ENCODE data around the gene SEC11A.
A peak's percentile ranks its signal among the peaks of the same experiment; 100 is the strongest.
"Not testable (repeated sequence)": the region's sequence is repeated elsewhere in the genome, so short reads cannot be mapped to it uniquely, and the experiment has no call there.

SEC11A gene

GRCh38 chr15:84716036-84716732 is at the start of gene SEC11A:
Gene SEC11A, minus strand, starts transcription at chr15:84716139. Its CDS starts 64 bp downstream, at chr15:84716075.
- DNase-seq (ENCODE audit: low read depth in 2 of 2): peak; percentile 76 to 90

GRCh38 chr15:84765675-84766074 is 49.7 kb upstream of the SEC11A start:
- no peak for DNase-seq (ENCODE audit: low read depth in 2 of 2)

- DNase-seq (ENCODE audit: low read depth in 2 of 2): no peak
These were observed 49.0 kb upstream of the SEC11A start for GRCh38 chr15:84764989-84765388.

GRCh38 chr15:84764585-84764984 is 48.6 kb upstream of the SEC11A start:
- no peak for DNase-seq (ENCODE audit: low read depth in 2 of 2)

GRCh38 chr15:84762840-84763572 is 47.1 kb upstream of the SEC11A start:
- DNase-seq (ENCODE audit: low read depth in 2 of 2): no peak

GRCh38 chr15:84761607-84762131 is 45.7 kb upstream of the SEC11A start:
- DNase-seq (ENCODE audit: low read depth in 2 of 2): no peak

- no peak for DNase-seq (ENCODE audit: low read depth in 2 of 2)
These were observed 44.3 kb upstream of the SEC11A start for GRCh38 chr15:84760219-84760618.

GRCh38 chr15:84759018-84759417 is 43.1 kb upstream of the SEC11A start:
- no peak for DNase-seq (ENCODE audit: low read depth in 2 of 2)

GRCh38 chr15:84755736-84756527 is 40.0 kb upstream of the SEC11A start:
- no peak for DNase-seq (ENCODE audit: low read depth in 2 of 2)

GRCh38 chr15:84754889-84755288 is 39.0 kb upstream of the SEC11A start:
- not testable (repeated sequence) for DNase-seq (ENCODE audit: low read depth in 2 of 2)

GRCh38 chr15:84752700-84753099 is 36.8 kb upstream of the SEC11A start:
- no peak for DNase-seq (ENCODE audit: low read depth in 2 of 2)

- no peak for DNase-seq (ENCODE audit: low read depth in 2 of 2)
These were observed 36.3 kb upstream of the SEC11A start for GRCh38 chr15:84752195-84752594.

GRCh38 chr15:84751721-84752120 is 35.8 kb upstream of the SEC11A start:
- DNase-seq (ENCODE audit: low read depth in 2 of 2): not testable (repeated sequence)

GRCh38 chr15:84750583-84751092 is 34.7 kb upstream of the SEC11A start:
- DNase-seq (ENCODE audit: low read depth in 2 of 2): no peak

GRCh38 chr15:84749111-84749991 is 33.4 kb upstream of the SEC11A start:
- no peak for DNase-seq (ENCODE audit: low read depth in 2 of 2)

- peak; percentile 73 to 78 for DNase-seq (ENCODE audit: low read depth in 2 of 2)
These were observed 32.6 kb upstream of the SEC11A start, which contains the start of gene ZNF592 for GRCh38 chr15:84748274-84749110. Gene ZNF592, plus strand, starts transcription at chr15:84748592. Its CDS starts 34,084 bp downstream, at chr15:84782676.

- peak; percentile 39 to 48 for DNase-seq (ENCODE audit: low read depth in 2 of 2)
These were observed 31.7 kb upstream of the SEC11A start for GRCh38 chr15:84747416-84748273.

- no peak for DNase-seq (ENCODE audit: low read depth in 2 of 2)
These were observed 25.2 kb upstream of the SEC11A start for GRCh38 chr15:84741121-84741520.

GRCh38 chr15:84740691-84741090 is 24.8 kb upstream of the SEC11A start:
- no peak for DNase-seq (ENCODE audit: low read depth in 2 of 2)

All from stimulated activated CD4-positive, alpha-beta T cell treated with anti-CD3 and anti-CD28 coated beads, Interleukin-1b, Interleukin-23, amount 100 ng/mL, for 4 hours (primary cell).